UCSD-AML1 (cell line): ENCODE results near the gene KLHL29.

Experiments
- DNase-seq: peaks from one replicate; lab custom pipeline; 2025; ENCODE audit not compliant: unreplicated experiment; lab: John Stamatoyannopoulos, UW

Gene KLHL29

DNA sequence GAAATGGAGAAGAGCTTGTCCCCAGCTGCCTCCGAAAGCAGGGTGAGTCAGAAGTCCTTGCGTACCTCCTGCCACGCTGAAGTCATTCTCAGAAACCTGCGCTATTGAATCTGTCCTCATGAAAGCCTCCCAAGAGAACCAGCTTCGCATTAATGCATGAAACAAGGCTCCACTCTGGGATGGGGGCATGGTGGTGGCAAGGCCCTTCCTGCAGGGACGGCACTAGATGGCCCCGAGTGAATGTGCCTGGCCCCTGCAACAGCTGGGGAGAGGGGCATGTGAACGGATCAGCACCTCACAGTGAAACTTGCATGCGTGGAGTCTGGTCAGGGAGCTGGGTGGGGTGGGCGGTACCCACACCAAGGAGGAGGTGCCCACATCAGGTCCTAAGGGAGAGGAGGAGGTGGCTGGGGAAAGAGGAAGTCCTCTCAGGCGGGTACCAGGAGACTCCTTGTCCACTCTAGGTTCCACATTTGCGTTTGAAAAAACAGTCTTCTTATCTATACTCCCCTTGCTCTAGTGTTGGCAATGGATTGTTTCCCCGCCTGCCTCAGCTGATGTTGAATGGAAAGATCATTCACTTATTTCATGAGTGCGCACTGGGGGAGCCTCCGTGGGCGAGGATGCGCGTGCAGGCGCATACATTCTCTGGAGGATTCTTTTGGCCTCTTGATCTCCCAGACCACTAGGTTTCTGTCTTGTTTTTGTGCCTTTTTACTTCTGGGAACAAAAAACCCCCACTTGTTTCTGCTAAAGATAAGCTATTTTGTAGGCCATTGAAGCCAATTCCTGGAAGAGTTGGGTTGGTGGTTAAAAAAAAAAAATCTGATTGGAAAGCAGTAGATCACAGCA lies 104.7 kb downstream of the KLHL29 start:
- peak; percentile 19 for DNase-seq

DNA sequence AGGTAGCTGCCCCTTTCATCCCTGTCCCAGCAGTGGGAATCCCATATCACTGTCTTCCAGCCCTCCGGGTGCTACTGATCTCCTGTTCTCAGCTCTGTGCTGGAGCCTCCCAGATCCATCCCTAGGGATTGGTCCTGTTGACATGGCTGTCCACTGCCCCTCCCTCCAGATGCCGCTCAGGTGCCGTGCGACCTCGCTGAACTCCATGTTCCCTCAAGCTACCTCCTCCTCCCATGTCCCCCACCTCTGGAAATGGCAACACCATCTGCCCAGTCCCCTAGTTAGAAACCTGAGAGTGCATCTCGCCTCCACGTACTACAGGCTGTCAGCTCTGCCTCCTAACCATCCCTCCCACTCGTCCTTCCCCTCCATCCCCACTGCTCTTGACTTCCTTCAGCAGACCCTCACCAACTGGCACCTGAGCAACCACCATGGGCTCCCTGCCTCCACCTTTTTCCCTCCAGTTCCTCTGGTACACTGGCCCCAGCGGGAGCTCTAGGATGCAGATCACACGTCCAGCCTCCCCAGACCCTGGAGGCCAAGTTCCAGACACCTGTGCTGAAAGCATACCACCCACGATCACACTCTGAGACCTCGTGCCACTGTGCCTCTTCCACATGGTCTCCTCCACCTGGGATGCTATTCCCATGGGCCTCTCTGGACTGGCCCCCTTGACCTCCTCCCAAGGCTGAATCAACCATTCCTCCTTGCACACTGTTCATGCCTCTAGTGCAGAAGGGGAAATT lies 106.8 kb downstream of the KLHL29 start:
- no peak for DNase-seq

DNA sequence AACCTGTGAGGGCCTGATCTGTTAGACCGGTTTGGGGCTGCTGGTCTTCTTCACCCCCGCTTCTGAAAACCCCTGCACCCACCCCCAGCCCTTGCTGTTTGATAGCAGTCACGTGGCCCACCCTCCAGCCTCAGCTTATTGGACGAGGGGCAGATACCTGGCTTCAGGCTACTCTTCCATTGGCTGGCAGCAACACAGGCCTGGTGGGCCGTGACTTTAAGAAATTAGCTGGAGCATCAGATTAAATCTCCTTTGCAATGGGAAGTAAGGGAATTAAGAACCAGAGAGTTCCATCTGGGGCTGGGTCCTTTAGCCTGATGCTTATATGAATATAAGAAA lies 107.3 kb downstream of the KLHL29 start:
- no peak for DNase-seq

DNA sequence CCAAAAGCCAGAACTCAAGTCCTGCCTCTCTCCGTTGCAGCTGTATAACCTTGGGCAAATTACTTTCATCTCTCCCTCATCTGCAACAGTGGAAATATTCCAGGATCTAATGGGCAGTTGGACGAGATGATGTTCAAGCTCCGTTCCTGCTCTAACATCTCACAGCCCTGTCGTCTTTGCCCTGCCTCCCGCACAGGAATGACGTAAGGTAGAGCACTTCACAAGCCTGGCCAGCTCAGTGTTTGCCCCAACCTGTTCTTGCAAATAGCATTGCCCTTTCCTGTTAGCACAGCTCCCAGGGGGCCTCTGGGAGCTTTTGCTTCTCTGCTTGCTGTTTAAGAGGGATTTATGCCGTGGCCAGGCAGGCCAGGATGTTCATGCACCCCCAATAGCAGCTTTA lies 107.9 kb downstream of the KLHL29 start:
- DNase-seq: no peak

DNA sequence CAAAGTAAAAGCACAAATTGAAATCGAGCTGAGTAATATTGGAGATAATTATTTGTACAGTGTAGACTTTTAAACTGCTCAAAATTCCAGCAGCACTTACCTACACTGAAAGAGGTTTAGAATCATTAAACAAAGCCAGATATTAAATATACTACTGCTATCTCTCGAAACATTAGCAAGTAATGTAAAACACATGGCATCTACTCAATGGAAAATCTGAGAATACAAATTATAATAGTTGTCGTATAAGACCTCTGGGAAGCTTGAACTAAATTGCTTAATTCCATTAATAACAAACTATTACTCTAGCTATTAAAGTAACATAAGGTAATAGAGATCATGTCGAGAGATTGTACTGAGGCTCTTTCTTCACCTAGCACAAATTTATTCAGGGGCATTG lies 108.9 kb downstream of the KLHL29 start:
- DNase-seq: no peak

DNA sequence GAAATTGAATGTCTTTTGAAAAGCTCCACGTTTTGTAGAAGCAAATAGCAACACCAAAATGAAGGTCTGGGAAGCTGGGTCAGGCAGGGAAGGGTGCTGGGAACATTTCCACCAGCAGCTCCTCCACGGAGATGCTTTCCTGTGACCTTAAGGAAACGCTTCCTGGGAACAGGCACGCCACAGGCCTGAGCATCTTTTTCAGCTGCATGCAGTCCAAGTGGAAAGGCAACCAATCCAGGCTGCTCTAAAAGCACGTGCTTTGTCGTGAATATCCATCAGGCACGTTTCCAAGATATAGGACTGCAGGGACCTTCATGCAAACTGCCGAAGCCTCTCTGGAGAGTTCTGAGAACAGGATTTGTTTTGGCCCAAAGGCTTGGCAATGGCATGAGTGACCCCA lies 109.3 kb downstream of the KLHL29 start:
- DNase-seq: no peak

DNA sequence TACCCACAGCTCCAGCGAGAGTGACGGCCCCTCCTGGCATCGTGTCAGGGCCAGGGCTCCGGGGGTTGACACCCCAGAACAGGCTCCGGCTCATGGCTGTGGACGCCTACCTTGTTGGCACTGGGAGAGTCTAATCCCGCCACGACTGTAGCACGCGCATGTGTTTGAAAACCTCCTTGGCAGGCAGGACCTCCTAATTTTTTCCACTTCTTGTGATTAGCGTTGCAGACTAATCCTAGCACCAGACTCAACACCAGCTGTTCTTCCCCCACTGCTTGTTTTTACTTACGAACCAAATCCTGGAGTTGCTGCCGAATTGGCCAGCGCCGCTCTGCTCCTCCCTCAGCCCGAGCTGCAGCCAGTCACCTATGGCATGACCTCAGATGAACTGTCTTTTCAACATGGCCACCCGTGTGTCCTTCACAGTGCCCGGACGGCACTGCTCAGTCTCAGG lies 110.7 kb downstream of the KLHL29 start:
- no peak for DNase-seq

DNA sequence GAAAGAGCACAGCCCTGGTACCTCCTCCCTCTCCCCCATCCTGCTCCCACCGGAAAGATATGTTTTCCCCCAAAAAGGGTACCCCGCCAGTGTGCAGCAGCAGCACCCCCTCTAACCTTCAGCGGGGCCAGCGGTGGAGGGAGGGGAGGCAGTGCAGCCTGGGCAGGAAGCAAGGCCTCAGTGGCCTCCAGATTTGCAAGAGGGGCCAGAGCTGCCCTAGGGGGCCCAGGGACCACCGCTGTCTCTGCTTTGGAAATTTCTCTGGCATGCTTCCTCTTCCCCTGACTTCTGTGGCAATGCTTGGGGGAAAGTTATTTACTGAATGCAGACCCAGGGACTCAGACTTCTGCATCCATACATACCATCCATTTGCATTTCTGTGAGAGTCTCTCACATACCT lies 111.5 kb downstream of the KLHL29 start:
- no peak for DNase-seq

DNA sequence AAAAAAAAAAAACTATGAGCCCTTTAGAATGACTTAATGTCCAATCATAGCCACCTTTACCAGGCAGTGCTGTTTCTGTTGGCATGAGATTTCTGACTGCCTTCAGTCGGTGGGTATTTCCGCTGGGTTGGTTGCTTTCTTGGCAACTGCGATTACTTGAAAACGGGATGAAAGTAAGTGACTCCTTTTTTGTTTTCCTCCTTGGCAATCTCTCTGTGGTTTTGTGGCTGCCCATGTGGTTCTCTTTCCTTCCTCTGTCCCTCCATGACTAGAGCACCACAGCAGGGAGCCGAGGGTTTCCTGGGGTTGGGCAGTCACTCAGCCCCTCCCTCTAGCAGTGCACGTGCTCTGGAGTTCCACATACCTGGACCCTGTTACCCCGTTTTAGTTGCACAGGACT lies 112.1 kb downstream of the KLHL29 start:
- DNase-seq: peak; percentile 74

DNA sequence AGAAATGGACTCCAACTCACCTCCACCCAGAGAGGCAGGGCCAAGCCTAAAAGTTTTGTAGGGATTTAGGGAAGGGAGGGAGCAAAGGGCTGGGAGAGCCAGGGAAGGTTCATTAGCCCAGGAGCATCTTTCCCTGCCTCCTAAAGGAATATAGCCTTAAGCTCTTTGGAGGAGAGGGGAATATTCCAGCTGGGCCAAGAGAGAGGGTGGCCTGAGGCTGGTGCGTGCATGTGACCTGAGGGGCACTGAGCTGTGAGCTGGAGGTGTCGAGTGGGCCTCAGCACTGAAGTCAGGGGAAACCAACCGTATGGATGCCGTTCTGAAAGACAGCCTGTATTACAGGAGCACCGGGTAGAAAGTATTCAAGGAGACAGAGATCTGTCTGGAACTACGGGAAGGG lies 112.6 kb downstream of the KLHL29 start:
- no peak for DNase-seq

DNA sequence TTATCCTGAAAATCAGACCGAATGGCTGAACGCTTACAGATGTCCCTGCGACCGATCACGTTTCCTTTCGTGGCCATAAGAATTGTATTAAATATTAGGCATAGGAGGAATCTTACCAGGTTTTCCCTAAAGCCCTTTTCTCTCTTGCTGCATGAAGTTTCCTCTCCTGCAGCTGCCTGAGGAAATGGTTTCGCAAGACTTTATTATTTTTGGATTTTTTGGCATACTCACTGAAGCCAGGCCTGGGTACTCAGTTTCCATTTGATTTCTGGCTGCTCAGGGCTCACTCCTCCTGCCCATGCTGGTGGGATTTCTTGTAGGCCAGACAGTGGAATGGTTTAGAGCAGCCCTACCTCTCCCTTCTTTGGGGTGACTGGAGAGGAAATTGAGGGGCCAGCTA lies 114.0 kb downstream of the KLHL29 start:
- DNase-seq: peak; percentile 25

DNA sequence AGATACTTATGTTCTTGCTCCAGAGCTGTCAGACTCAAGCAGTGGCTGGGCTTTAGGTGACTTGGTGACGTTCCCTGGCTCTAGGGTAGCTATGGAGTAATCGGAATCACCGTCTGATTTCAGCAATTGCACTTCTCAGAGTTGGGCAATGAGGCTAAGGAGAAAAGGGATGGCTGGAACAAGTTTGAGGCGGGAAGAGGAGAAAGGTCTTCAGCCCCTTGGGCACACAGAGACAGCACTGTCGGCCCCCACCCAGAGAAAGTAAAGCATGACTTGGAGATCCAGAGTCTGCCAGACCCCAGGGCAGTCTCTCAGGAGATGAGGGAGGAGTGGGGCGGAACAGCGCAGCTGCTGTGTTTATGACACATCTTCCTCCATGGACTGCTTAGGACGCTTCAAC lies 114.5 kb downstream of the KLHL29 start:
- DNase-seq: no peak

DNA sequence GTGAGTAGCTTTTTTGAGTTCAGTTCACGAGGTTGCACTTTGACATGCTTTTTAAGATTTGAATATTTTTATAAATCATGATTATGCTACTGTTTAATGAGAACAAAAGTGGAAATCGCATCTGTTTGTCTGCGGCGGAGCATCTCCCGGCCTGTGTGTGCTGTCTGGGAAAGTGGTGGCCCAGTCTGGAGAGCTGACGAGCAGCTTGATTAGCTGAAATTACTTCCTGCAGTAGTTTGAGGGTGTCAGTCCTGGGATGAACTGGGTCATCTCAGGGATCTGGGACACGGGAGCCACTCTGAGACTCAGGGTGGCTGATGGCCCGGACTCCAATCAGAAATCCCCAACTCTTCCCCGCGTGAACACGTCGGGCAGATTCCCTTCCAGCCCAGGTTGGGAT lies 115.9 kb downstream of the KLHL29 start:
- no peak for DNase-seq

DNA sequence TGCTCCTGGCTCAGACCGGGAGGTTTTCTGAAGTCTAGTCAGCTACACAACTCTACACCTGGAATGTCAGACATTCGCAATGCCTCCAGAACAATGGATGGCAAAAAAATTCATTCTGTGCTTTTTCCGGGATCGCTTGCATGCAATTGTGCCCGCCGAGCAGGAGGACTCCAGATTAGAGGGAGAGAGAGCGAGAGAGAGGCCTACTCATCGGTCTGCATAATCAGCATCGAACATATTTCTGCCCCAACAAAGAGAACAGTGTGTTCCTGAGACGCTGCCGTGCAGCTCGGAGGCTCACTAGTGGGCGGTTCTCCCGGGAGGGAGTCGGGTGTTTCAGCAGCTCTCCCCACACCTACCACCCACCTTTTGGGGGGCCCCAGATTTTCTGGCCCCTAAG lies 117.1 kb downstream of the KLHL29 start:
- DNase-seq: no peak

DNA sequence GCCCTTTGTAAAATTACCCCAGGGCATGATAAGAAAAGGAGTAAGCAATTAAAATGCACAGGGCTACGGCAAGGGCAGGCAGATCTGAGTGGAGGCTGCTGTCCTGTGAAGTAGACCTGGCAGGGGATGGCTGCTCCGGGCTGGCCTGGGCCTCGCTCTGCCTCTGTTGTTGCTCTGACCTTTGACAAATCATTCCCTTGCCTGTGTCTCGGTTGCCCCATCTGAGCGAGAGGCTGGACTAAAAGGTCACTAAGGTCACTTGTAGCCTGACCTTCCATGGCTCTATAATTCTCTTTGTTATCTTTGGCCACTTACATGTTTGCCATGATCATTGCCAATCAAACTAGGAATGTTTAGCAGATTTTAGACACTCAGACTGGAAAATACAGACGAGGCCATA lies 118.1 kb downstream of the KLHL29 start:
- DNase-seq: no peak

DNA sequence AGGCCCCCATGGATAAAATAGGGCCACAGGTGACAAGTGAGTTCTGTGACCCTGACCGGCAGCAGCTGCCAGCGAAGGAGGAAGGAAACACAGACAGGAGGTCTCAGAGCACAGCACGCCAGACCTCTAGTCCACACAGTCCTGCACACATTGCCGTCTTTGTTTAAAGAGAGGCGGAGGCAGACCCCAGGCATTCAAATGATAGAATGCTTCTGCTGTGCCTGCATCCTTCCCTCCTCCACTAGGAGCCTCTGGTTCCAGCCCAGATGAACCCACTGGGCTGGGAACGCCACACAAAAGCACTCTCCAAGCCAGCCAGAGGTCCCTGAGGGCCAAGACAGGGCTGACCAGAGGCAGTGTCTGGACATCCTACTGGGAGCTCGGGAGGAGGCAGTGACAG lies 118.7 kb downstream of the KLHL29 start:
- DNase-seq: peak; percentile 47

DNA sequence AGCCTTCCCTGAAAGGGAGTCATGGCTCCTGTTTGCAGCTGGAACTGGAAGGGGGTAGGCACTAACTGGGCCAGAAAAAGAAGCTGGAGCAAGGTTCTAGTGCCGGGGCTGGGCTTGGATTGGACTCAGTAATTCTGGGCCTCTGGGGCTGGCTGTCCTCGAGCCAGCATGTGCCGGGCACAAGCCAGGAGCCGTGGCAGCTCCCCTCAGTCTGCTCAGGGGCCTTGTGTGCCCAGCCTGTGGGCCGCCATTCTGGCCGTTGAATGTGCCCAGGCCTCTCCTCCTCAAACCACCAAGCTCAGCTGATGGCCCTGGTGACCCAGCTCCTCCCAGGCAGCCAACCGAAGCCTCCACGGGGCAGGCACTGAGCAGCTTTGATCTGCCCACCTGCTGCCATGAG lies 119.6 kb downstream of the KLHL29 start:
- no peak for DNase-seq

DNA sequence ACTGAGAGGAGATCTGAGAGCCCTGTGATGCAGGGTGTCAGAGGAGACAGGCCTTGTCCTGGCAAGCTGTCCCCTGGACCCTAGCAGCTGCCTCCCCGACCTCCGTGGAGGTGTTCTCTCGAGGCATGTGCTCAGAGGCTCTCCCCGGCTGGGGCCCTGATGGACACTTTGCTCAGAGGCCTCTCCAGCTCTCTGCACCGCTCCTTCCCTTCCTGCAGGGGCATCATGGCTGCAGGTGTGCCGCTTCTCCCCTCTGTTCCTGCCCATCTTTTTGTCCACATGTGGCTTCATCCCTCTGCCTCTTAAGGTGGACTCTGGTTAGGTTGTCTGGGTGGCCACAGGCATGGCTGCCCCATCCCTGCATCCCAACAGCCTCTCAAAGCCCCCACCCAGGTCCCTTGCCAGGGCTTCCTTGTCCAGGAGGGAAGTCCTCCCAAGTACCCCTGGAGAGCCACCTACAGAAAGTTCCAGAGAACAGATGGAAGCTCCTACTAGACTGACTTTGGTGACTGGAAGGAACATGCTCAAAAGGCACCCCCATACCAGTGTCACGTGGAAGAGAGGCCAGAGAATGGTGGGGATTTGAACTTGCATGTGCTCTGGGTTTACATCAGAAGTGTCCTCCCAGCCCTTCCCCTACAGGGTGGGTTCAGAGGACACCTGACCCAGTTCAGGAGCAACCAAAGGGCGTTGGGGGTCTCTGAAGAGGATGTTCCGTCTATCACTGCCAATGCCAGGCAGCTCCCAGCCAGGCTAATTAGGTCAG lies 120.4 kb downstream of the KLHL29 start:
- no peak for DNase-seq

DNA sequence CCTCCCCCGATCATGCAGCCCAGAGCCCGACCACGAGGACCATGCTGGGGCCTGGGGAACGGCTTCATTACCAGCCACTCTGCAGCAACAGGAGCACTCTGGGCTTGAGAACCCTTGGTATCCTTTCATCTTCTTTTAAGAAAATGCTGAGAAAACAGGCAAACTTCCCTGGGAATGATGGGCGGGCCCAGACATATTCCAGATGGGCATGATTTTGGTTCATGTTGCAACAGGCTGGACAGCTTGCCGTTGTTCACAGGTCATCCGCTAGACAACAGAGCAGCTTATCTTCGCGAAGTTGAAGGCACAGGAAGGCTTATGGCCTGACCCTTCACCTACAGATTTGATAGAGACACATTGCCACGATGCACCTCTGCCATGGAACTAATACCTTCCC lies 121.0 kb downstream of the KLHL29 start:
- DNase-seq: no peak

DNA sequence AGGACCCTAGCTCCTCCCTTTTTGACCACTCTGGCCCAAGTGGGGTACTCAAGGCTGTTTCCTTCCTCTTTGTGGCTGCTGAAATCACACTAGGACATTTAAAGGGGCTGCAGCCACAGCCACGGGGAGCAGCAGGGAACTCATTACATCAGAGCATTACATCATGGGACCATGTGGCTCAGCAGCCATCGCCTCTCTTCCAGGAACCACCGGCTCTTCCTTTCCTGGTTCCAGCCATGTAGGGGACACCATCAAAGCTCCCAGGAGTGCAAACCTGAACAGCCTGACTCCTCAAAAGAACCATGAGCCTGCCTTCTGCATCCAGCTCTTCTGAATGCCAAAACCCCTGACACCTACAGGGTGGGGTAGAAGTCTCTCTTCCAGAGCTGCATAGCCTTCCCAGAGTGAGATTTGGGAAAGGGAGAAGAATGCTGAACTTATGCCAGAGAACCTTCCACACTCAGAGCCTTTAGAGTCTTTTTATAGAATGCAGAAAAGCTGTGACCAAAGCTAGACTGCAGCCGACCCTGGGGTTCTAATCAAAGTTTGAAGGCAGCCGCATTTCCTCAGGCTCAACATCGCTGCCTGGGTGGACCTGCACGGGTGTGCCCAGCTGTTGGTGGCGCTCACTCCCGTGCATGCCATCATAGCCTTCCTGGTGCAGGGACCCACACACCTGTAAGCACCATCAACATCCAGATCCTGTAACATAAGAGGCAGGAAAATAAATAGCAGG lies 121.7 kb downstream of the KLHL29 start:
- peak; percentile 31 for DNase-seq
